ENCODE measurements around the gene TMEM178A. TPM values are rescaled to one million over a fixed set of nuclear protein-coding genes. Genes with fewer than 3 reads are reported as not detected.
"Not testable (repeated sequence)": the region's sequence is repeated elsewhere in the genome, so short reads cannot be mapped to it uniquely, and the experiment has no call there.

TMEM178A gene
- total RNA-seq, 2 donors from 2014 or later: 4.9 to 7.8 TPM

DNA sequence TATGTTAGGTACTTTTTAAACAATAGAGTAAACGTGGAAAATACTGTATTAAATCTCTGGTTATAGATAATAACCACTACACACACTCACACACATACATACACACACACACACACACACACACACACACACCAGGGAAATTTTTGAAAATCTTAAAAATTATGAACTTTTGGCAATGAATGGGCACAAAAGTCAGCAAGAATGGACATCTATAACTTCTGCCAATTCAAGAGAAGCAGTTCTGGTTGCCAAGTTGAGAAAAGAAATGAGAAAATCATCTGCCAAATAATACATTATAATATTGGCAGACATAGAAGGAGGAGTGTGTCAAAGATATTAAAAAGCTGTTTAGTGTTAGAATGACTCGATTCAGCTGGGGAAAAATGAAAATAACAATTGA, 42.9 kb upstream of the TMEM178A start:
- H3K9me3 ChIP-seq: no peaks in the 10 kb centered on the region
- no peak overlapping the region for H3K4me3 ChIP-seq
- no peaks in the 10 kb centered on the region for H3K27me3 ChIP-seq
- WGBS, 2 donors: 57 to 64% methylated on average over 2 of the region's 2 CpGs
- no peak overlapping the region for H3K27ac ChIP-seq
- ATAC-seq (no peak), DNase-seq (no peak)
- peaks cover 15% of the 10 kb centered on the region for H3K4me1 ChIP-seq
- intact Hi-C loops (cut with DNase I): no loop called here
- H3K36me3 ChIP-seq (replicated peaks in 1 of 2; ENCODE audit: insufficient read depth in 1 of 2, low read depth in 2 of 2): no peaks in the 10 kb centered on the region
- TF ChIP-seq CTCF (IDR thresholded peaks at IDR 0.05) (no peak), POLR2A (IDR thresholded peaks at IDR 0.05) (no peak)

DNA sequence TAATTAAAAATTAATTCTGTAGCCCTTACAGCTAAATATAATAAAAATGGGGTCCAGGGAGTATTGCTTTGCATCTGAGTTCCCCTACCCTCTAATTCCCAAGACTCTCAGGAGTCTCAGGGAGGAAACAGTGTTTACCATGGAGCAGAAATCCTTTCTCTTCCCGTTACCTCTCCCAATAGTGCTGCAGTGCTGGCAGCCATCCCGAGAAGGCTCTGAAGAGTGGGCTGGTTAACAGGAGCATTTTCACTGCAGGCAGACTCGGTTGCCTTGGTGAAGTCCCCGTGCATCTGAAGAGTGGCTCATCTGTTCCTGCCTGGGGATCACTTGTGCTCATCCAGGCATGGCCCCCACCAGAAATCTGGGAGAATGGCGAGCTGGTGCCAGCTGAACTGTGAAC, 41.8 kb upstream of the TMEM178A start:
- no peak for ATAC-seq
- Histone ChIP-seq H3K4me3 (no peak overlapping the region), H3K36me3 (replicated peaks in 1 of 2; ENCODE audit: insufficient read depth in 1 of 2, low read depth in 2 of 2) (no peaks in the 10 kb centered on the region), H3K9me3 (no peaks in the 10 kb centered on the region), H3K27me3 (no peaks in the 10 kb centered on the region), H3K4me1 (peaks cover 15% of the 10 kb centered on the region), H3K27ac (no peak overlapping the region)
- intact Hi-C loops (cut with DNase I): no loop called here
- WGBS, 2 donors: 83% methylated on average over 4 to 5 of the region's 5 CpGs
- TF ChIP-seq POLR2A (IDR thresholded peaks at IDR 0.05) (no peak), CTCF (IDR thresholded peaks at IDR 0.05) (no peak)
- no peak for DNase-seq

GRCh38 chr2:39625193-39625926, 40.4 kb upstream of the TMEM178A start:
- intact Hi-C loops (cut with DNase I): no loop called here
- Histone ChIP-seq H3K27me3 (no peaks in the 10 kb centered on the region), H3K9me3 (no peaks in the 10 kb centered on the region), H3K36me3 (replicated peaks in 1 of 2; ENCODE audit: insufficient read depth in 1 of 2, low read depth in 2 of 2) (no peaks in the 10 kb centered on the region), H3K4me1 (peaks cover 5% of the 10 kb centered on the region), H3K27ac (no peak overlapping the region), H3K4me3 (no peak overlapping the region)
- WGBS, 2 donors: 73% methylated on average over 9 of the region's 9 CpGs
- TF ChIP-seq CTCF (IDR thresholded peaks at IDR 0.05) (no peak), POLR2A (IDR thresholded peaks at IDR 0.05) (no peak)
- DNase-seq (peak in 1 of 4 donors; percentile 30), ATAC-seq (no peak)

DNA sequence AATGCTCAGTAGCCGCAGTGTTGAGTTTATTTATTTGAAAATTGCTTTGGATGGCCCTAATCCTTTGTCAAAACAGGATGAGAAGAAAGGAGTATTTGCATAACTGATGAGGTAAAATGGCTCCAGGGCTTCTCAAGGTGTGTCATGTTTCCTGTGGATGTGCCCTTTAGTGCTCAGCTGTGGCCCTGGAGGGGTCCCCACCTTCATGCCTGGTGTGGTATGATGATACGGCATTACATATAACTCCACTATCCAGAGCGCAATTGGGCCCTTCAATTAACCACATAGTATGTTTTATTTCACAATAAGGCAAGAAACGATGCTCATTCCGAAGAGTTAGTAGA, 39.8 kb upstream of the TMEM178A start:
- WGBS, 2 donors: 73 to 79% methylated on average over 5 of the region's 5 CpGs
- no peak for TF ChIP-seq CTCF (IDR thresholded peaks at IDR 0.05)
- TF ChIP-seq POLR2A (IDR thresholded peaks at IDR 0.05): no peak
- H3K36me3 ChIP-seq (replicated peaks in 1 of 2; ENCODE audit: insufficient read depth in 1 of 2, low read depth in 2 of 2): no peaks in the 10 kb centered on the region
- no peaks in the 10 kb centered on the region for H3K27me3 ChIP-seq
- no peaks in the 10 kb centered on the region for H3K4me1 ChIP-seq
- intact Hi-C loops (cut with DNase I): no loop called here
- H3K4me3 ChIP-seq: no peak overlapping the region
- no peaks in the 10 kb centered on the region for H3K9me3 ChIP-seq
- no peak for ATAC-seq
- no peak for DNase-seq
- no peak overlapping the region for H3K27ac ChIP-seq

DNA sequence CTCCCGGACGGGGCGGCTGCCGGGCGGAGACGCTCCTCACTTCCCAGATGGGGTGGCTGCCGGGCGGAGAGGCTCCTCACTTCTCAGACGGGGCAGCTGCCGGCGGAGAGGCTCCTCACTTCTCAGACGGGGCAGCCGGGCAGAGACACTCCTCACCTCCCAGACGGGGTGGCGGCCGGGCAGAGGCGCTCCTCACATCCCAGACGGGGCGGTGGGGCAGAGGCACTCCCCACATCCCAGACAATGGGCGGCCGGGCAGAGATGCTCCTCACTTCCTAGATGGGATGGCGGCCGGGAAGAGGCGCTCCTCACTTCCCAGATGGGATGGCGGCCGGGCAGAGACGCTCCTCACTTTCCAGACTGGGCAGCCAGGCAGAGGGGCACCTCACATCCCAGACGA, 37.4 kb upstream of the TMEM178A start:
- H3K36me3 ChIP-seq (replicated peaks in 1 of 2; ENCODE audit: insufficient read depth in 1 of 2, low read depth in 2 of 2); intact Hi-C loops (cut with DNase I); H3K9me3 ChIP-seq; H3K4me3 ChIP-seq; H3K27ac ChIP-seq; H3K4me1 ChIP-seq; ATAC-seq; DNase-seq; H3K27me3 ChIP-seq: not testable (repeated sequence)
- 97% methylated on average over 18 of the region's 28 CpGs; no CpG with 5 or more reads in 1 of the 2 donors for WGBS, 2 donors
